Calu3 (cell line): Measurements from ENCODE around the gene MACF1. TPM values are rescaled to one million over a fixed set of nuclear protein-coding genes. Genes with fewer than 3 reads are reported as not detected.

Experiments used
- BruUV-seq: library from RNA; stranded (reverse); fragments of 400-500 nt; replicated peaks from 2 replicates; lab custom pipeline; 2021; lab: Mats Ljungman, UMichigan
- CTCF ChIA-PET: fragments of 300-600 bp; sonication (Branson Sonifier 250); formaldehyde crosslinking; loops from one replicate; lab custom pipeline; 2022; ENCODE audit warnings: antibody characterized with exemption; lab: Charles Lee
- DNase-seq: peaks from one replicate; pipeline ENCODE4 v3.0.0; 2022
- H3K27ac Mint-ChIP-seq: one replicate; pipeline ENCODE4 v1.8.0; 2022; ENCODE audit warnings: mixed read lengths; ENCODE audit not compliant: unreplicated experiment
- H3K27me3 Mint-ChIP-seq: one replicate; pipeline ENCODE4 v1.8.0; 2022; ENCODE audit warnings: mixed read lengths; ENCODE audit not compliant: unreplicated experiment
- H3K36me3 Mint-ChIP-seq: one replicate; pipeline ENCODE4 v1.8.0; 2022; ENCODE audit warnings: mild to moderate bottlenecking, moderate library complexity, mixed read lengths; ENCODE audit not compliant: insufficient read depth, unreplicated experiment
- H3K4me1 Mint-ChIP-seq: one replicate; pipeline ENCODE4 v1.8.0; 2022; ENCODE audit warnings: mild to moderate bottlenecking, low read depth, mixed read lengths; ENCODE audit not compliant: unreplicated experiment
- H3K4me3 Mint-ChIP-seq: one replicate; pipeline ENCODE4 v1.8.0; 2022; ENCODE audit warnings: mild to moderate bottlenecking, low read depth, moderate library complexity, mixed read lengths; ENCODE audit not compliant: unreplicated experiment
- H3K9me3 Mint-ChIP-seq: one replicate; pipeline ENCODE4 v1.8.0; 2022; ENCODE audit warnings: low read depth, mixed read lengths; ENCODE audit not compliant: unreplicated experiment
- CTCF ChIP-seq: fragments of 200-600 bp; IDR thresholded peaks from one replicate; pipeline ENCODE4 v1.8.0; 2022; ENCODE audit warnings: antibody characterized with exemption; ENCODE audit not compliant: unreplicated experiment
- intact Hi-C: fragments of 100-400 bp; cut with micrococcal nuclease; formaldehyde crosslinking; loops from one replicate; pipeline ENCODE4 v1.10.0; 2022; ENCODE audit not compliant: unreplicated experiment
- total RNA-seq: library from RNA; stranded (reverse); gene quantifications from 2 replicates; pipeline ENCODE4 v1.2.3, GENCODE V29; 2022

Gene MACF1
- total RNA-seq, 1 experiment from 2014 or later = 705 TPM

GRCh38 chr1:39348278-39348677 is 143.8 kb downstream of the MACF1 start:
- no TSS peak for BruUV-seq
- H3K27me3 Mint-ChIP-seq = no peaks in the 10 kb centered on the region
- no peak for TF ChIP-seq CTCF
- peaks cover 10% of the 10 kb centered on the region for H3K36me3 Mint-ChIP-seq
- CTCF ChIA-PET = no interaction called here
- intact Hi-C loops = no loop called here
- no peak overlapping the region for H3K27ac Mint-ChIP-seq
- no peak overlapping the region for H3K4me3 Mint-ChIP-seq
- no peaks in the 10 kb centered on the region for H3K9me3 Mint-ChIP-seq
- no peak for DNase-seq
- peaks cover 7% of the 10 kb centered on the region for H3K4me1 Mint-ChIP-seq

GRCh38 chr1:39352881-39353280 is 148.4 kb downstream of the MACF1 start:
- DNase-seq = no peak
- CTCF ChIA-PET = no interaction called here
- H3K4me3 Mint-ChIP-seq = no peak overlapping the region
- BruUV-seq = no TSS peak
- H3K4me1 Mint-ChIP-seq = no peaks in the 10 kb centered on the region
- H3K27ac Mint-ChIP-seq = no peak overlapping the region
- intact Hi-C loops = no loop called here
- no peak for TF ChIP-seq CTCF
- H3K9me3 Mint-ChIP-seq = no peaks in the 10 kb centered on the region
- peaks cover 10% of the 10 kb centered on the region for H3K36me3 Mint-ChIP-seq
- no peaks in the 10 kb centered on the region for H3K27me3 Mint-ChIP-seq

GRCh38 chr1:39354572-39354971 is 150.1 kb downstream of the MACF1 start:
- peaks cover 16% of the 10 kb centered on the region for H3K36me3 Mint-ChIP-seq
- DNase-seq = no peak

GRCh38 chr1:39358491-39358890 is 154.0 kb downstream of the MACF1 start:
- Mint-ChIP-seq H3K27me3 (no peaks in the 10 kb centered on the region), H3K4me1 (no peaks in the 10 kb centered on the region), H3K4me3 (no peak overlapping the region), H3K27ac (no peak overlapping the region), H3K9me3 (no peaks in the 10 kb centered on the region), H3K36me3 (peaks cover 17% of the 10 kb centered on the region)
- no peak for TF ChIP-seq CTCF
- CTCF ChIA-PET = interaction anchor here (0.5 kb wide), 1 partner anchor 31 kb away, joined by 4 read pairs; no protein-coding TSS in a partner anchor
- DNase-seq = no peak
- intact Hi-C loops = no loop called here
- no TSS peak for BruUV-seq

More at GRCh38 chr1:39354572-39354971, 150.1 kb downstream of the MACF1 start:
- no peak for TF ChIP-seq CTCF
- no peaks in the 10 kb centered on the region for H3K27me3 Mint-ChIP-seq
- intact Hi-C loops = no loop called here
- CTCF ChIA-PET = no interaction called here
- no TSS peak for BruUV-seq
- no peak overlapping the region for H3K4me3 Mint-ChIP-seq
- H3K27ac Mint-ChIP-seq = no peak overlapping the region
- H3K4me1 Mint-ChIP-seq = no peaks in the 10 kb centered on the region
- H3K9me3 Mint-ChIP-seq = no peaks in the 10 kb centered on the region
